ENCODE data around the gene CHST4.

Gene CHST4

DNA sequence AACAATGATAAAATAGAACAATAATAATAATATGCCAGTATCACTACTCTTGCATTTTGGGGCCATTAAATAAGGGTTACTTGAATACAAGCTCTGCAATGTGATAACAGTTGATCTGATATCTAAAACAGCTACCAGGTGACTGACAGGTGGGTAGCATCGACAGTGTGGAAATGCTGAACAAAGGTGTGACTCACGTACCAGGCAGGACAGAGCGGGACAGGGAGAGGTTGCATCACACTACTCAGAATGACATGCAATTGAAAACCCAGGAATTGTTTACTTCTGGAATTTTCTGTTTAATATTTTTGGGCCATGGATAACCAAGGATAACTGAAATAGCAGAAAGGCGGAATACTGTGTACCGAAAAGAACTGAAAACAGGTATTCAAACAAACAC lies 21.3 kb upstream of the CHST4 start:
- H3K9me3 ChIP-seq (replicated peaks; ENCODE audit: insufficient read depth, low read length) = no peaks in the 10 kb centered on the region
- no peak overlapping the region for H3K27ac ChIP-seq (ENCODE audit: low read length)
- H3K4me3 ChIP-seq (ENCODE audit: low read length) = no peak overlapping the region
- no peaks in the 10 kb centered on the region for H3K9me2 ChIP-seq (replicated peaks; ENCODE audit: insufficient read depth, low read length)
- no peak overlapping the region for H2AFZ ChIP-seq (ENCODE audit: low read length)
- TF ChIP-seq CTCF (IDR thresholded peaks at IDR 0.05; ENCODE audit: low read length) (no peak), EZH2 (optimal IDR thresholded peaks at IDR 0.05; ENCODE audit: low read depth, low read length) (no peak), EZH2phosphoT487 (IDR thresholded peaks at IDR 0.05; ENCODE audit: low read length) (no peak)
- H3K36me3 ChIP-seq (replicated peaks; ENCODE audit: insufficient read depth, low read length) = no peaks in the 10 kb centered on the region
- H3K27me3 ChIP-seq (replicated peaks; ENCODE audit: insufficient read depth, low read length) = no peaks in the 10 kb centered on the region
- H3K79me2 ChIP-seq (ENCODE audit: low read length) = no peaks in the 10 kb centered on the region
- no peak for DNase-seq
- H3F3A ChIP-seq (ENCODE audit: insufficient read depth, low read length) = no peaks in the 10 kb centered on the region
- H3K4me1 ChIP-seq (ENCODE audit: low read length) = no peaks in the 10 kb centered on the region
- H3K9ac ChIP-seq (ENCODE audit: low read length) = no peak overlapping the region
- no peak overlapping the region for H3K4me2 ChIP-seq (ENCODE audit: low read depth, low read length)
- H4K20me1 ChIP-seq (ENCODE audit: insufficient read depth, low read length) = no peaks in the 10 kb centered on the region

GRCh38 chr16:71507061-71507460 lies 19.2 kb upstream of the CHST4 start:
- Histone ChIP-seq H3K4me2 (ENCODE audit: low read depth, low read length) (no peak overlapping the region), H3K9ac (ENCODE audit: low read length) (no peak overlapping the region), H3K27me3 (replicated peaks; ENCODE audit: insufficient read depth, low read length) (no peaks in the 10 kb centered on the region), H3F3A (ENCODE audit: insufficient read depth, low read length) (no peaks in the 10 kb centered on the region), H3K4me3 (ENCODE audit: low read length) (no peak overlapping the region), H4K20me1 (ENCODE audit: insufficient read depth, low read length) (no peaks in the 10 kb centered on the region), H3K4me1 (ENCODE audit: low read length) (no peaks in the 10 kb centered on the region), H3K79me2 (ENCODE audit: low read length) (no peaks in the 10 kb centered on the region), H3K9me2 (replicated peaks; ENCODE audit: insufficient read depth, low read length) (no peaks in the 10 kb centered on the region), H3K36me3 (replicated peaks; ENCODE audit: insufficient read depth, low read length) (no peaks in the 10 kb centered on the region), H3K27ac (ENCODE audit: low read length) (no peak overlapping the region), H2AFZ (ENCODE audit: low read length) (no peak overlapping the region), H3K9me3 (replicated peaks; ENCODE audit: insufficient read depth, low read length) (no peaks in the 10 kb centered on the region)
- TF ChIP-seq EZH2 (optimal IDR thresholded peaks at IDR 0.05; ENCODE audit: low read depth, low read length) (no peak), CTCF (IDR thresholded peaks at IDR 0.05; ENCODE audit: low read length) (no peak), EZH2phosphoT487 (IDR thresholded peaks at IDR 0.05; ENCODE audit: low read length) (no peak)
- DNase-seq = no peak

GRCh38 chr16:71513302-71513701 lies 12.9 kb upstream of the CHST4 start:
- DNase-seq = no peak
- no peak for TF ChIP-seq CTCF (IDR thresholded peaks at IDR 0.05; ENCODE audit: low read length)
- no peak for TF ChIP-seq EZH2 (optimal IDR thresholded peaks at IDR 0.05; ENCODE audit: low read depth, low read length)
- no peak for TF ChIP-seq EZH2phosphoT487 (IDR thresholded peaks at IDR 0.05; ENCODE audit: low read length)
- Histone ChIP-seq H3K27ac (ENCODE audit: low read length) (no peak overlapping the region), H3K4me1 (ENCODE audit: low read length) (no peaks in the 10 kb centered on the region), H3K36me3 (replicated peaks; ENCODE audit: insufficient read depth, low read length) (no peaks in the 10 kb centered on the region), H3K9me3 (replicated peaks; ENCODE audit: insufficient read depth, low read length) (no peaks in the 10 kb centered on the region), H3K9ac (ENCODE audit: low read length) (no peak overlapping the region), H4K20me1 (ENCODE audit: insufficient read depth, low read length) (no peaks in the 10 kb centered on the region), H3K27me3 (replicated peaks; ENCODE audit: insufficient read depth, low read length) (no peaks in the 10 kb centered on the region; the same call in 1 of the 2 replicates), H3K4me3 (ENCODE audit: low read length) (no peak overlapping the region), H3F3A (ENCODE audit: insufficient read depth, low read length) (no peaks in the 10 kb centered on the region), H3K4me2 (ENCODE audit: low read depth, low read length) (no peak overlapping the region), H3K79me2 (ENCODE audit: low read length) (no peaks in the 10 kb centered on the region), H2AFZ (ENCODE audit: low read length) (no peak overlapping the region), H3K9me2 (replicated peaks; ENCODE audit: insufficient read depth, low read length) (no peaks in the 10 kb centered on the region)

Data from MM.1S (cell line).